ENCODE results near the gene TSPAN14. TPM values are rescaled to one million over a fixed set of nuclear protein-coding genes. Genes with fewer than 3 reads are reported as not detected.

The TSPAN14 gene
- polyA plus RNA-seq, 2 donors: 50.6 to 63.2 TPM

- H3K36me3 ChIP-seq (ENCODE audit: control insufficient read depth in 2 of 2, insufficient read depth in 2 of 2, low read length in 1 of 2): peaks cover 28 to 82% of the 10 kb centered on the region in 2 donors
- WGBS, 2 donors: 78 to 79% methylated on average over 6 of the region's 6 CpGs
- no peak overlapping the region for H3K4me3 ChIP-seq (ENCODE audit: low read depth in 1 of 2, low read length in 2 of 2)
- H3K27ac ChIP-seq (ENCODE audit: low read depth in 2 of 2, low read length in 1 of 2): peak overlapping the region in 1 of 2 donors; percentile 38
- no peaks in the 10 kb centered on the region for H3K9me3 ChIP-seq (ENCODE audit: control insufficient read depth in 2 of 2, insufficient read depth in 1 of 2, low read depth in 1 of 2, low read length in 1 of 2)
- H3K27me3 ChIP-seq (ENCODE audit: control insufficient read depth in 1 of 2, insufficient read depth in 2 of 2, low read length in 2 of 2): no peaks in the 10 kb centered on the region
- H3K4me1 ChIP-seq (ENCODE audit: control insufficient read depth in 2 of 2, insufficient read depth in 2 of 2, low read length in 1 of 2): peaks cover 0 to 2% of the 10 kb centered on the region in 2 donors
Observed at GRCh38 chr10:80516506-80517075, 62.5 kb downstream of the TSPAN14 start.

DNA sequence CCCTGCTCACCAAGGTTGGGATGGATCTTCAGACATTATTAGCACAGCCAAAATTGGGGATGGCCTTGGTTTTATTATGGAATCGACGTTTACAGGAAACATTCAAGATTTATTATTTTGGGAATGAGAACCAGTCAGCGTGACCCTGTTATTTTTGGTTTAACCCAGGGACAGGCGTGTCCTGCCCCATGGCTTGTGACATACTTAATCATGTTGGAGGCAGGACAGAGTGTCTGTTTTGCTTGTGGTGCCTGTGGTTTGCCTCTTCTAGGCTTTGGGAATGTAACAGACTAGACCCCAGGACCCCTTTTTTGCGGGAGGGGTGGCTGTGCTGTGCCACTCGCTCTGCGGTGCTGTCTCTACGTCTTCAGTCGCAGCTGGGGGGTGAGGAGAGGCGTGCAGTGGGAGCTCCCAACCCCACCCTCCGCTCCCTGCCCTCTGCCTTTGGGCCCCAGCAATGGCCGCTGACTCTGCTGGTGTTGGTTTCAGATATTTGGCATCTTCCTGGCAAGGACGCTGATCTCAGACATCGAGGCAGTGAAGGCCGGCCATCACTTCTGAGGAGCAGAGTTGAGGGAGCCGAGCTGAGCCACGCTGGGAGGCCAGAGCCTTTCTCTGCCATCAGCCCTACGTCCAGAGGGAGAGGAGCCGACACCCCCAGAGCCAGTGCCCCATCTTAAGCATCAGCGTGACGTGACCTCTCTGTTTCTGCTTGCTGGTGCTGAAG is 63.5 kb downstream of the TSPAN14 start:
- H3K4me3 ChIP-seq (ENCODE audit: low read depth in 1 of 2, low read length in 2 of 2): no peak overlapping the region
- H3K27ac ChIP-seq (ENCODE audit: low read depth in 2 of 2, low read length in 1 of 2): peak overlapping the region in 1 of 2 donors; percentile 6
- H3K27me3 ChIP-seq (ENCODE audit: control insufficient read depth in 1 of 2, insufficient read depth in 2 of 2, low read length in 2 of 2): no peaks in the 10 kb centered on the region
- H3K9me3 ChIP-seq (ENCODE audit: control insufficient read depth in 2 of 2, insufficient read depth in 1 of 2, low read depth in 1 of 2, low read length in 1 of 2): no peaks in the 10 kb centered on the region
- WGBS, 2 donors: 86% methylated on average over 21 of the region's 21 CpGs
- H3K4me1 ChIP-seq (ENCODE audit: control insufficient read depth in 2 of 2, insufficient read depth in 2 of 2, low read length in 1 of 2): peaks cover 0 to 2% of the 10 kb centered on the region in 2 donors
- peaks cover 28 to 72% of the 10 kb centered on the region in 2 donors for H3K36me3 ChIP-seq (ENCODE audit: control insufficient read depth in 2 of 2, insufficient read depth in 2 of 2, low read length in 1 of 2)

DNA sequence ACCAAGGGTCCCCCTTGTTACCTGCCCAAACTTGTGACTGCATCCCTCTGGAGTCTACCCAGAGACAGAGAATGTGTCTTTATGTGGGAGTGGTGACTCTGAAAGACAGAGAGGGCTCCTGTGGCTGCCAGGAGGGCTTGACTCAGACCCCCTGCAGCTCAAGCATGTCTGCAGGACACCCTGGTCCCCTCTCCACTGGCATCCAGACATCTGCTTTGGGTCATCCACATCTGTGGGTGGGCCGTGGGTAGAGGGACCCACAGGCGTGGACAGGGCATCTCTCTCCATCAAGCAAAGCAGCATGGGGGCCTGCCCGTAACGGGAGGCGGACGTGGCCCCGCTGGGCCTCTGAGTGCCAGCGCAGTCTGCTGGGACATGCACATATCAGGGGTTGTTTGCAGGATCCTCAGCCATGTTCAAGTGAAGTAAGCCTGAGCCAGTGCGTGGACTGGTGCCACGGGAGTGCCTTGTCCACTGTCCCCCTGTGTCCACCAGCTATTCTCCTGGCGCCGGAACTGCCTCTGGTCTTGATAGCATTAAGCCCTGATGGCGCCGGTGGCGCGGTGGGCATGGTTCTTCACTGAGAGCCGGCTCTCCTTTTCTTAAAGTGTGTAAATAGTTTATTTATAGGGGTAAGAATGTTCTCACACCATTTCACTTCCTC is 64.2 kb downstream of the TSPAN14 start:
- no peak overlapping the region for H3K4me3 ChIP-seq (ENCODE audit: low read depth in 1 of 2, low read length in 2 of 2)
- peaks cover 0 to 2% of the 10 kb centered on the region in 2 donors for H3K4me1 ChIP-seq (ENCODE audit: control insufficient read depth in 2 of 2, insufficient read depth in 2 of 2, low read length in 1 of 2)
- no peaks in the 10 kb centered on the region for H3K9me3 ChIP-seq (ENCODE audit: control insufficient read depth in 2 of 2, insufficient read depth in 1 of 2, low read depth in 1 of 2, low read length in 1 of 2)
- H3K36me3 ChIP-seq (ENCODE audit: control insufficient read depth in 2 of 2, insufficient read depth in 2 of 2, low read length in 1 of 2): peaks cover 26 to 67% of the 10 kb centered on the region in 2 donors
- H3K27me3 ChIP-seq (ENCODE audit: control insufficient read depth in 1 of 2, insufficient read depth in 2 of 2, low read length in 2 of 2): no peaks in the 10 kb centered on the region
- WGBS, 2 donors: 89 to 93% methylated on average over 17 of the region's 17 CpGs
- H3K27ac ChIP-seq (ENCODE audit: low read depth in 2 of 2, low read length in 1 of 2): no peak overlapping the region

- Histone ChIP-seq H3K9me3 (ENCODE audit: control insufficient read depth in 2 of 2, insufficient read depth in 1 of 2, low read depth in 1 of 2, low read length in 1 of 2) (no peaks in the 10 kb centered on the region), H3K4me1 (ENCODE audit: control insufficient read depth in 2 of 2, insufficient read depth in 2 of 2, low read length in 1 of 2) (peaks cover 0 to 3% of the 10 kb centered on the region in 2 donors), H3K27ac (ENCODE audit: low read depth in 2 of 2, low read length in 1 of 2) (no peak overlapping the region), H3K36me3 (ENCODE audit: control insufficient read depth in 2 of 2, insufficient read depth in 2 of 2, low read length in 1 of 2) (peaks cover 24 to 63% of the 10 kb centered on the region in 2 donors), H3K27me3 (ENCODE audit: control insufficient read depth in 1 of 2, insufficient read depth in 2 of 2, low read length in 2 of 2) (no peaks in the 10 kb centered on the region), H3K4me3 (ENCODE audit: low read depth in 1 of 2, low read length in 2 of 2) (no peak overlapping the region)
- 74 to 76% methylated on average over 7 of the region's 7 CpGs for WGBS, 2 donors
Observed at GRCh38 chr10:80518807-80519360, 64.8 kb downstream of the TSPAN14 start.

- peaks cover 0 to 8% of the 10 kb centered on the region in 2 donors for H3K4me1 ChIP-seq (ENCODE audit: control insufficient read depth in 2 of 2, insufficient read depth in 2 of 2, low read length in 1 of 2)
- no peak overlapping the region for H3K27ac ChIP-seq (ENCODE audit: low read depth in 2 of 2, low read length in 1 of 2)
Observed at GRCh38 chr10:80519936-80520650, 66.0 kb downstream of the TSPAN14 start.

DNA sequence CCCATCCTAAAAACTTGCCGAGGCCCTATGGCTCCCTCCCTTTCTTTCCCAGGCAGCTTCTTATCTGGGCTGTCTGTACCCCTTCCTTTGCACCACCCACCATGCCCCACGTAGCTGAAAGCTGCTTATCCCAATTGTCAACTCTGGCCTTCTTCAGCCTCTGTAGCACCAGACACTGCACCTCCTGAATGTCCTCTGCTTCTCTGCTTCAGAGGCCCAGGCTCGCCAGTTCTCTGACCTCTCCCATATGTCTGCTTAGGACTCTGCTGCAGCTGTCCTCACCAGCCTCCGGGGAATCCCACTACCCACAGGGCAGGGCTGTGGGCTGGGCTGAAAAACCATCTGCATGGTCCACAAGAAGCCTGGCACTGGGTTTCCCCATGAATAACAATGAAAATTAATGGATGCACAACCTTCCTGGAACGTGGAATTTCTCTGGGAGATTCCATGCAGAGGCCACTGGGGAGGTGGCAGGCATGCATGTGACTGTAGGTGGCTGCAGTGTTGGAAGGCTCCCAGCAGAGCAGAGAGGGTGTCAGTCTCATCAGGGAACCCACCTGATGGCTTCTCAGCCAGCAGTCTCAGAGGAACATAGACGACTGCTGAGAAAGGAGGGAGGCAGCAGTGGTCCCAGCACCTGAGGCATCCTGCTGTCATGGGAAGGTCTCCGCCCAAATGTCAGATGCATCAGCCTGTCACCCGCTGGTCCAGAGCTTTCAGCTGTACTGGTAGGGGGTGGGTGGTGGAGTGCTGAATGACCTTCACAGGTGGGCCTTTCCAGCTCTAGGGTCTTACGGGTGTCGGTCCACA is 66.8 kb downstream of the TSPAN14 start:
- no peak overlapping the region for H3K27ac ChIP-seq (ENCODE audit: low read depth in 2 of 2, low read length in 1 of 2)
- H3K4me3 ChIP-seq (ENCODE audit: low read depth in 1 of 2, low read length in 2 of 2): no peak overlapping the region
- 82 to 87% methylated on average over 10 of the region's 10 CpGs for WGBS, 2 donors
- peaks cover 0 to 8% of the 10 kb centered on the region in 2 donors for H3K4me1 ChIP-seq (ENCODE audit: control insufficient read depth in 2 of 2, insufficient read depth in 2 of 2, low read length in 1 of 2)
- H3K36me3 ChIP-seq (ENCODE audit: control insufficient read depth in 2 of 2, insufficient read depth in 2 of 2, low read length in 1 of 2): peaks cover 10 to 45% of the 10 kb centered on the region in 2 donors
- no peaks in the 10 kb centered on the region for H3K9me3 ChIP-seq (ENCODE audit: control insufficient read depth in 2 of 2, insufficient read depth in 1 of 2, low read depth in 1 of 2, low read length in 1 of 2)
- no peaks in the 10 kb centered on the region for H3K27me3 ChIP-seq (ENCODE audit: control insufficient read depth in 1 of 2, insufficient read depth in 2 of 2, low read length in 2 of 2)

More at GRCh38 chr10:80519936-80520650, 66.0 kb downstream of the TSPAN14 start:
- 81 to 84% methylated on average over 14 of the region's 14 CpGs for WGBS, 2 donors
- Histone ChIP-seq H3K36me3 (ENCODE audit: control insufficient read depth in 2 of 2, insufficient read depth in 2 of 2, low read length in 1 of 2) (peaks cover 16 to 53% of the 10 kb centered on the region in 2 donors), H3K27me3 (ENCODE audit: control insufficient read depth in 1 of 2, insufficient read depth in 2 of 2, low read length in 2 of 2) (no peaks in the 10 kb centered on the region), H3K9me3 (ENCODE audit: control insufficient read depth in 2 of 2, insufficient read depth in 1 of 2, low read depth in 1 of 2, low read length in 1 of 2) (no peaks in the 10 kb centered on the region), H3K4me3 (ENCODE audit: low read depth in 1 of 2, low read length in 2 of 2) (no peak overlapping the region)

DNA sequence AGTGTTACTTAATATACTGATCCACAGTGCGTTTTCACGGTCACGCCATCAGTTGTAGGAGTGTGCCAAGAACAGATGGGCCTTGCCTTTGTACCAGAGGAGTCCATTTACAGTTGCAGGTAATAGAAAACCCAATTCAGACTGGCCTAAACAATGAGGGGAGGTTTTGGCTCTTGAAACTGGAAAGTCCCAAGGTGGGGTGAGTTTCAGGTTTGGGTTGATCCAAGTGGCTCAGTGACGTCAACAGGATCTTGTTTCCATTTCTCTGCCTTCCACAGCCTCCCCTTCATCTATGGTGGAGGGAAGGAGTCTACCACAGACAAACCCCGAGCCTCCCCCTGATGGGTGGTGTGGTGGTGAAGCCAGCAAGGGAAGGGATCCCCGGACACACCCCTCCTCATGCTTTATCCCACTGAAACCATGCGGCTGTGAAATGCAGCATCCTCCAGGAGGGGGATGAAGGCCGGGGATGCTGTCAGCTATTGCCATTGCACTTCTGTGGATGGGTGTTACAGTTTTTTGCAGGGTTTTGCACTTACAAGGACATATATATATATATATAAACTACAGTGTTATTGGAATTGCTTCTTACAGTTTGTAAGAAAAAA is 68.8 kb downstream of the TSPAN14 start:
- Histone ChIP-seq H3K4me1 (ENCODE audit: control insufficient read depth in 2 of 2, insufficient read depth in 2 of 2, low read length in 1 of 2) (peaks cover 0 to 8% of the 10 kb centered on the region in 2 donors), H3K9me3 (ENCODE audit: control insufficient read depth in 2 of 2, insufficient read depth in 1 of 2, low read depth in 1 of 2, low read length in 1 of 2) (no peaks in the 10 kb centered on the region)
- WGBS, 2 donors: 62 to 65% methylated on average over 8 of the region's 8 CpGs

DNA sequence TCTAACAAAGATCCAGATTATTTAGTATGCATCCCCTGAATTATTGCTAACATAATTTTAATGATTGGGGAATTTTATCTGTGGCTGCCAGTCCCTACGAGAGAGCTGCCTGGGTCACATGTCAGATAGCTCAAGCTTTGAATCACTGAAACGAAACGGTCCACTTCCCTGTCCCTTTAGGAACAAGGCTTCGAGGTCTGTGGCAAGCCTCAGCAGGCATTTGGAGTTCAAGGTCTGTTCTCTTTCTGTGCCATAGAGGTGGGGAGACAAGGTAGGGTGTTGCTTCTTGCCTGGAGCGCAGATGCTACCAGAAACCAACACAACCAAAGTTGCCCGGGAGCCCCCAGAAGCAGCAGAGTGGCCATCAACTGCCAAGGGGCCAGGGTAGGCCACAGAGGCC is 69.7 kb downstream of the TSPAN14 start:
- Histone ChIP-seq H3K27ac (ENCODE audit: low read depth in 2 of 2, low read length in 1 of 2) (peak overlapping the region in 1 of 2 donors; percentile 28), H3K36me3 (ENCODE audit: control insufficient read depth in 2 of 2, insufficient read depth in 2 of 2, low read length in 1 of 2) (peaks cover 8 to 22% of the 10 kb centered on the region in 2 donors), H3K4me1 (ENCODE audit: control insufficient read depth in 2 of 2, insufficient read depth in 2 of 2, low read length in 1 of 2) (peaks cover 0 to 7% of the 10 kb centered on the region in 2 donors), H3K27me3 (ENCODE audit: control insufficient read depth in 1 of 2, insufficient read depth in 2 of 2, low read length in 2 of 2) (no peaks in the 10 kb centered on the region), H3K9me3 (ENCODE audit: control insufficient read depth in 2 of 2, insufficient read depth in 1 of 2, low read depth in 1 of 2, low read length in 1 of 2) (no peaks in the 10 kb centered on the region), H3K4me3 (ENCODE audit: low read depth in 1 of 2, low read length in 2 of 2) (no peak overlapping the region)
- 35 to 40% methylated on average over 6 of the region's 6 CpGs for WGBS, 2 donors

More for the DNA sequence above, 68.8 kb downstream of the TSPAN14 start:
- Histone ChIP-seq H3K4me3 (ENCODE audit: low read depth in 1 of 2, low read length in 2 of 2) (no peak overlapping the region), H3K27ac (ENCODE audit: low read depth in 2 of 2, low read length in 1 of 2) (no peak overlapping the region), H3K27me3 (ENCODE audit: control insufficient read depth in 1 of 2, insufficient read depth in 2 of 2, low read length in 2 of 2) (no peaks in the 10 kb centered on the region), H3K36me3 (ENCODE audit: control insufficient read depth in 2 of 2, insufficient read depth in 2 of 2, low read length in 1 of 2) (peaks cover 8 to 31% of the 10 kb centered on the region in 2 donors)

Data from esophagus (tissue), 2 donors.